WTC11 (cell line): ENCODE data around the gene ADSL. TPM values are rescaled to one million over a fixed set of nuclear protein-coding genes. Genes with fewer than 3 reads are reported as not detected.

Source experiments
- ATAC-seq: fragments of 200-7000 bp; cut with Tn5 transposase; 2 replicates; pipeline ENCODE4 v1.10.0; 2021; ENCODE audit warnings: mild to moderate bottlenecking, moderate library complexity
- CTCF ChIA-PET: fragments of 300-600 bp; sonication (Branson Sonifier 250); formaldehyde crosslinking; loops from one replicate; lab custom pipeline; 2021; ENCODE audit warnings: antibody characterized with exemption; lab: Charles Lee
- POLR2A ChIA-PET: fragments of 350-600 bp; sonication (Branson Sonifier 250); formaldehyde crosslinking; loops from one replicate; lab custom pipeline; 2021; ENCODE audit warnings: antibody characterized with exemption; lab: Charles Lee
- DNase-seq: peaks from one replicate; pipeline ENCODE4 v3.0.0; 2021; ENCODE audit warnings: low spot score
- H3K27ac Mint-ChIP-seq: 2 replicates; pipeline ENCODE4 v1.8.0; 2021; ENCODE audit warnings: mixed read lengths
- H3K27me3 Mint-ChIP-seq: 2 replicates; pipeline ENCODE4 v1.8.0; 2021; ENCODE audit warnings: low read depth, mild to moderate bottlenecking, moderate library complexity, mixed read lengths
- H3K36me3 Mint-ChIP-seq: 2 replicates; pipeline ENCODE4 v1.8.0; 2021; ENCODE audit warnings: mixed read lengths
- H3K4me1 Mint-ChIP-seq: 2 replicates; pipeline ENCODE4 v1.8.0; 2022; ENCODE audit warnings: mixed read lengths
- H3K4me3 Mint-ChIP-seq: 2 replicates; pipeline ENCODE4 v1.8.0; 2021; ENCODE audit warnings: mild to moderate bottlenecking, moderate library complexity, mixed read lengths
- H3K9me3 Mint-ChIP-seq: 2 replicates; pipeline ENCODE4 v1.8.0; 2021; ENCODE audit warnings: mixed read lengths
- E2F5 ChIP-seq: sonication (generic); formaldehyde crosslinking; IDR thresholded peaks from 2 replicates; pipeline ENCODE4 v1.8.1; 2022; ENCODE audit warnings: mild to moderate bottlenecking, moderate library complexity, missing genetic modification reagents
- FOXP1 ChIP-seq: sonication (generic); formaldehyde crosslinking; IDR thresholded peaks from 2 replicates; pipeline ENCODE4 v1.8.0; 2022; ENCODE audit warnings: missing genetic modification reagents, mild to moderate bottlenecking, moderate library complexity, borderline replicate concordance
- JUN ChIP-seq: sonication (generic); formaldehyde crosslinking; IDR thresholded peaks from 2 replicates; pipeline ENCODE4 v1.8.0; 2023; ENCODE audit warnings: mild to moderate bottlenecking, missing genetic modification reagents
- NFATC4 ChIP-seq: fragments of 250-450 bp; sonication (Bioruptor Pico); IDR thresholded peaks from 2 replicates; pipeline ENCODE4 v1.9.0; 2021; ENCODE audit warnings: mild to moderate bottlenecking
- NR3C1 ChIP-seq: sonication (generic); formaldehyde crosslinking; conservative IDR thresholded peaks from 2 replicates; pipeline ENCODE4 v1.8.1; 2023; ENCODE audit warnings: low read depth, mild to moderate bottlenecking, missing genetic modification reagents
- SMAD3 ChIP-seq: sonication (generic); formaldehyde crosslinking; IDR thresholded peaks from 2 replicates; pipeline ENCODE4 v1.8.0; 2022; ENCODE audit warnings: missing genetic modification reagents, mild to moderate bottlenecking, borderline replicate concordance
- ZNF219 ChIP-seq: sonication (generic); formaldehyde crosslinking; IDR thresholded peaks from 2 replicates; pipeline ENCODE4 v1.8.0; 2023; ENCODE audit warnings: missing genetic modification reagents, mild to moderate bottlenecking, borderline replicate concordance
- ZNF396 ChIP-seq: fragments of 250-450 bp; sonication (Bioruptor Pico); IDR thresholded peaks from 2 replicates; pipeline ENCODE4 v1.8.0; 2021; ENCODE audit warnings: mild to moderate bottlenecking, moderate library complexity, borderline replicate concordance
- ZNF423 ChIP-seq: fragments of 250-450 bp; sonication (Bioruptor Pico); IDR thresholded peaks from 2 replicates; pipeline ENCODE4 v2.1.2; 2022; ENCODE audit warnings: mild to moderate bottlenecking, moderate library complexity
- total RNA-seq: library from RNA; stranded (reverse); gene quantifications from 3 replicates; pipeline ENCODE4 v1.2.3, GENCODE V29; 2021
- TF ChIP-seq, protein P1 (sequence below): fragments of 200-600 bp; IDR thresholded peaks from 2 replicates; pipeline ENCODE4 v1.8.0; 2022; ENCODE audit warnings: antibody characterized with exemption
- TF ChIP-seq, protein P2 (sequence below): fragments of 250-450 bp; sonication (Bioruptor Pico); IDR thresholded peaks from 2 replicates; pipeline ENCODE4 v2.1.2; 2022; ENCODE audit warnings: mild to moderate bottlenecking, moderate library complexity
- TF ChIP-seq, protein P3 (sequence below): fragments of 250-450 bp; sonication (Bioruptor Pico); IDR thresholded peaks from 2 replicates; pipeline ENCODE4 v1.9.0; 2021; ENCODE audit warnings: mild to moderate bottlenecking, borderline replicate concordance
- TF ChIP-seq, protein P4 (sequence below): sonication (generic); formaldehyde crosslinking; IDR thresholded peaks from 2 replicates; pipeline ENCODE4 v1.8.0; 2023; ENCODE audit warnings: missing genetic modification reagents, mild to moderate bottlenecking, borderline replicate concordance
- TF ChIP-seq, protein P5 (sequence below): sonication (generic); formaldehyde crosslinking; IDR thresholded peaks from 2 replicates; pipeline ENCODE4 v1.8.0; 2023; ENCODE audit warnings: missing genetic modification reagents
- TF ChIP-seq, protein P6 (sequence below): sonication (generic); formaldehyde crosslinking; IDR thresholded peaks from 2 replicates; pipeline ENCODE4 v1.8.1; 2023; ENCODE audit warnings: mild to moderate bottlenecking, missing genetic modification reagents

Gene ADSL
- total RNA-seq, 1 experiment from 2014 or later: 154 TPM

- Mint-ChIP-seq H3K36me3 (peaks cover 34% of the 10 kb centered on the region), H3K4me3 (no peak overlapping the region), H3K4me1 (peaks cover 55% of the 10 kb centered on the region), H3K9me3 (no peaks in the 10 kb centered on the region), H3K27me3 (no peaks in the 10 kb centered on the region), H3K27ac (peak overlapping the region; percentile 50; the same call in 1 of the 2 replicates)
- POLR2A ChIA-PET: no interaction called here
- TF ChIP-seq E2F5 (CRISPR knock-in tag): no peak
- no peak for TF ChIP-seq NR3C1 (CRISPR knock-in tag)
- TF ChIP-seq ZNF396 (CRISPR knock-in tag): no peak
- TF ChIP-seq, protein P1, sequence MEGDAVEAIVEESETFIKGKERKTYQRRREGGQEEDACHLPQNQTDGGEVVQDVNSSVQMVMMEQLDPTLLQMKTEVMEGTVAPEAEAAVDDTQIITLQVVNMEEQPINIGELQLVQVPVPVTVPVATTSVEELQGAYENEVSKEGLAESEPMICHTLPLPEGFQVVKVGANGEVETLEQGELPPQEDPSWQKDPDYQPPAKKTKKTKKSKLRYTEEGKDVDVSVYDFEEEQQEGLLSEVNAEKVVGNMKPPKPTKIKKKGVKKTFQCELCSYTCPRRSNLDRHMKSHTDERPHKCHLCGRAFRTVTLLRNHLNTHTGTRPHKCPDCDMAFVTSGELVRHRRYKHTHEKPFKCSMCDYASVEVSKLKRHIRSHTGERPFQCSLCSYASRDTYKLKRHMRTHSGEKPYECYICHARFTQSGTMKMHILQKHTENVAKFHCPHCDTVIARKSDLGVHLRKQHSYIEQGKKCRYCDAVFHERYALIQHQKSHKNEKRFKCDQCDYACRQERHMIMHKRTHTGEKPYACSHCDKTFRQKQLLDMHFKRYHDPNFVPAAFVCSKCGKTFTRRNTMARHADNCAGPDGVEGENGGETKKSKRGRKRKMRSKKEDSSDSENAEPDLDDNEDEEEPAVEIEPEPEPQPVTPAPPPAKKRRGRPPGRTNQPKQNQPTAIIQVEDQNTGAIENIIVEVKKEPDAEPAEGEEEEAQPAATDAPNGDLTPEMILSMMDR: no peak
- TF ChIP-seq, protein P2, sequence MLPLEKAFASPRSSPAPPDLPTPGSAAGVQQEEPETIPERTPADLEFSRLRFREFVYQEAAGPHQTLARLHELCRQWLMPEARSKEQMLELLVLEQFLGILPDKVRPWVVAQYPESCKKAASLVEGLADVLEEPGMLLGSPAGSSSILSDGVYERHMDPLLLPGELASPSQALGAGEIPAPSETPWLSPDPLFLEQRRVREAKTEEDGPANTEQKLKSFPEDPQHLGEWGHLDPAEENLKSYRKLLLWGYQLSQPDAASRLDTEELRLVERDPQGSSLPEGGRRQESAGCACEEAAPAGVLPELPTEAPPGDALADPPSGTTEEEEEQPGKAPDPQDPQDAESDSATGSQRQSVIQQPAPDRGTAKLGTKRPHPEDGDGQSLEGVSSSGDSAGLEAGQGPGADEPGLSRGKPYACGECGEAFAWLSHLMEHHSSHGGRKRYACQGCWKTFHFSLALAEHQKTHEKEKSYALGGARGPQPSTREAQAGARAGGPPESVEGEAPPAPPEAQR (CRISPR knock-in tag): no peak
- TF ChIP-seq ZNF423 (CRISPR knock-in tag): no peak
- TF ChIP-seq, protein P3, sequence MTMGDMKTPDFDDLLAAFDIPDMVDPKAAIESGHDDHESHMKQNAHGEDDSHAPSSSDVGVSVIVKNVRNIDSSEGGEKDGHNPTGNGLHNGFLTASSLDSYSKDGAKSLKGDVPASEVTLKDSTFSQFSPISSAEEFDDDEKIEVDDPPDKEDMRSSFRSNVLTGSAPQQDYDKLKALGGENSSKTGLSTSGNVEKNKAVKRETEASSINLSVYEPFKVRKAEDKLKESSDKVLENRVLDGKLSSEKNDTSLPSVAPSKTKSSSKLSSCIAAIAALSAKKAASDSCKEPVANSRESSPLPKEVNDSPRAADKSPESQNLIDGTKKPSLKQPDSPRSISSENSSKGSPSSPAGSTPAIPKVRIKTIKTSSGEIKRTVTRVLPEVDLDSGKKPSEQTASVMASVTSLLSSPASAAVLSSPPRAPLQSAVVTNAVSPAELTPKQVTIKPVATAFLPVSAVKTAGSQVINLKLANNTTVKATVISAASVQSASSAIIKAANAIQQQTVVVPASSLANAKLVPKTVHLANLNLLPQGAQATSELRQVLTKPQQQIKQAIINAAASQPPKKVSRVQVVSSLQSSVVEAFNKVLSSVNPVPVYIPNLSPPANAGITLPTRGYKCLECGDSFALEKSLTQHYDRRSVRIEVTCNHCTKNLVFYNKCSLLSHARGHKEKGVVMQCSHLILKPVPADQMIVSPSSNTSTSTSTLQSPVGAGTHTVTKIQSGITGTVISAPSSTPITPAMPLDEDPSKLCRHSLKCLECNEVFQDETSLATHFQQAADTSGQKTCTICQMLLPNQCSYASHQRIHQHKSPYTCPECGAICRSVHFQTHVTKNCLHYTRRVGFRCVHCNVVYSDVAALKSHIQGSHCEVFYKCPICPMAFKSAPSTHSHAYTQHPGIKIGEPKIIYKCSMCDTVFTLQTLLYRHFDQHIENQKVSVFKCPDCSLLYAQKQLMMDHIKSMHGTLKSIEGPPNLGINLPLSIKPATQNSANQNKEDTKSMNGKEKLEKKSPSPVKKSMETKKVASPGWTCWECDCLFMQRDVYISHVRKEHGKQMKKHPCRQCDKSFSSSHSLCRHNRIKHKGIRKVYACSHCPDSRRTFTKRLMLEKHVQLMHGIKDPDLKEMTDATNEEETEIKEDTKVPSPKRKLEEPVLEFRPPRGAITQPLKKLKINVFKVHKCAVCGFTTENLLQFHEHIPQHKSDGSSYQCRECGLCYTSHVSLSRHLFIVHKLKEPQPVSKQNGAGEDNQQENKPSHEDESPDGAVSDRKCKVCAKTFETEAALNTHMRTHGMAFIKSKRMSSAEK (CRISPR knock-in tag): no peak
- TF ChIP-seq SMAD3: no peak
- TF ChIP-seq NFATC4 (CRISPR knock-in tag): no peak
- TF ChIP-seq, protein P4, sequence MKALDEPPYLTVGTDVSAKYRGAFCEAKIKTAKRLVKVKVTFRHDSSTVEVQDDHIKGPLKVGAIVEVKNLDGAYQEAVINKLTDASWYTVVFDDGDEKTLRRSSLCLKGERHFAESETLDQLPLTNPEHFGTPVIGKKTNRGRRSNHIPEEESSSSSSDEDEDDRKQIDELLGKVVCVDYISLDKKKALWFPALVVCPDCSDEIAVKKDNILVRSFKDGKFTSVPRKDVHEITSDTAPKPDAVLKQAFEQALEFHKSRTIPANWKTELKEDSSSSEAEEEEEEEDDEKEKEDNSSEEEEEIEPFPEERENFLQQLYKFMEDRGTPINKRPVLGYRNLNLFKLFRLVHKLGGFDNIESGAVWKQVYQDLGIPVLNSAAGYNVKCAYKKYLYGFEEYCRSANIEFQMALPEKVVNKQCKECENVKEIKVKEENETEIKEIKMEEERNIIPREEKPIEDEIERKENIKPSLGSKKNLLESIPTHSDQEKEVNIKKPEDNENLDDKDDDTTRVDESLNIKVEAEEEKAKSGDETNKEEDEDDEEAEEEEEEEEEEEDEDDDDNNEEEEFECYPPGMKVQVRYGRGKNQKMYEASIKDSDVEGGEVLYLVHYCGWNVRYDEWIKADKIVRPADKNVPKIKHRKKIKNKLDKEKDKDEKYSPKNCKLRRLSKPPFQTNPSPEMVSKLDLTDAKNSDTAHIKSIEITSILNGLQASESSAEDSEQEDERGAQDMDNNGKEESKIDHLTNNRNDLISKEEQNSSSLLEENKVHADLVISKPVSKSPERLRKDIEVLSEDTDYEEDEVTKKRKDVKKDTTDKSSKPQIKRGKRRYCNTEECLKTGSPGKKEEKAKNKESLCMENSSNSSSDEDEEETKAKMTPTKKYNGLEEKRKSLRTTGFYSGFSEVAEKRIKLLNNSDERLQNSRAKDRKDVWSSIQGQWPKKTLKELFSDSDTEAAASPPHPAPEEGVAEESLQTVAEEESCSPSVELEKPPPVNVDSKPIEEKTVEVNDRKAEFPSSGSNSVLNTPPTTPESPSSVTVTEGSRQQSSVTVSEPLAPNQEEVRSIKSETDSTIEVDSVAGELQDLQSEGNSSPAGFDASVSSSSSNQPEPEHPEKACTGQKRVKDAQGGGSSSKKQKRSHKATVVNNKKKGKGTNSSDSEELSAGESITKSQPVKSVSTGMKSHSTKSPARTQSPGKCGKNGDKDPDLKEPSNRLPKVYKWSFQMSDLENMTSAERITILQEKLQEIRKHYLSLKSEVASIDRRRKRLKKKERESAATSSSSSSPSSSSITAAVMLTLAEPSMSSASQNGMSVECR: no peak
- TF ChIP-seq ZNF219 (CRISPR knock-in tag): no peak
- TF ChIP-seq, protein P5, sequence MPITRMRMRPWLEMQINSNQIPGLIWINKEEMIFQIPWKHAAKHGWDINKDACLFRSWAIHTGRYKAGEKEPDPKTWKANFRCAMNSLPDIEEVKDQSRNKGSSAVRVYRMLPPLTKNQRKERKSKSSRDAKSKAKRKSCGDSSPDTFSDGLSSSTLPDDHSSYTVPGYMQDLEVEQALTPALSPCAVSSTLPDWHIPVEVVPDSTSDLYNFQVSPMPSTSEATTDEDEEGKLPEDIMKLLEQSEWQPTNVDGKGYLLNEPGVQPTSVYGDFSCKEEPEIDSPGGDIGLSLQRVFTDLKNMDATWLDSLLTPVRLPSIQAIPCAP (CRISPR knock-in tag): no peak
- TF ChIP-seq JUN (CRISPR knock-in tag): no peak
- TF ChIP-seq, protein P6, sequence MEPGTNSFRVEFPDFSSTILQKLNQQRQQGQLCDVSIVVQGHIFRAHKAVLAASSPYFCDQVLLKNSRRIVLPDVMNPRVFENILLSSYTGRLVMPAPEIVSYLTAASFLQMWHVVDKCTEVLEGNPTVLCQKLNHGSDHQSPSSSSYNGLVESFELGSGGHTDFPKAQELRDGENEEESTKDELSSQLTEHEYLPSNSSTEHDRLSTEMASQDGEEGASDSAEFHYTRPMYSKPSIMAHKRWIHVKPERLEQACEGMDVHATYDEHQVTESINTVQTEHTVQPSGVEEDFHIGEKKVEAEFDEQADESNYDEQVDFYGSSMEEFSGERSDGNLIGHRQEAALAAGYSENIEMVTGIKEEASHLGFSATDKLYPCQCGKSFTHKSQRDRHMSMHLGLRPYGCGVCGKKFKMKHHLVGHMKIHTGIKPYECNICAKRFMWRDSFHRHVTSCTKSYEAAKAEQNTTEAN: no peak
- TF ChIP-seq FOXP1: no peak
- ATAC-seq (no peak), DNase-seq (no peak)
- CTCF ChIA-PET: no interaction called here
Measured at GRCh38 chr22:40325315-40325714, 21.0 kb upstream of the ADSL start.
